ENCODE data around the gene ZBTB11.
A peak's percentile ranks its signal among the peaks of the same experiment; 100 is the strongest.
"Not testable (repeated sequence)": the region's sequence is repeated elsewhere in the genome, so short reads cannot be mapped to it uniquely, and the experiment has no call there.

Gene ZBTB11

DNA sequence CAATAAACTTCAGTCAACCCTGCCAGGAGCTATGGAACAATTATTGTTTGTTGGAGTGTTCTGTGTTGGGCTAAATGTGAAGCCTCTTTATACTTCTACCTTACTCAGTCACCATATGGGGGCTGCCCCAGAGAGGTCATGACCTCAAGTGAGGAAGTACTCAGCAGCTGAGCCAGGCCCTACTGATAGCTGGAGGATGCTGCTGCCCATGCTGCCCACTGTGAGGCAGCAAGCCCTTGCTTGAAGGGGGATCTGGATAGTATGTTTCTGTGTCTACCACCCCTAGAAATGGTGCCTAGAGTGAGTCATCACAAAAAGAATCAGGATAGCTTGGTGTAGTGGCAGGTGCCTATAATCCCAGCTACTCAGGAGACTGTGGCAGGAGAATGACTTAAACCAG is 14.0 kb upstream of the ZBTB11 start:
- DNase-seq (ENCODE audit: low read depth in 2 of 2), result no peak

DNA sequence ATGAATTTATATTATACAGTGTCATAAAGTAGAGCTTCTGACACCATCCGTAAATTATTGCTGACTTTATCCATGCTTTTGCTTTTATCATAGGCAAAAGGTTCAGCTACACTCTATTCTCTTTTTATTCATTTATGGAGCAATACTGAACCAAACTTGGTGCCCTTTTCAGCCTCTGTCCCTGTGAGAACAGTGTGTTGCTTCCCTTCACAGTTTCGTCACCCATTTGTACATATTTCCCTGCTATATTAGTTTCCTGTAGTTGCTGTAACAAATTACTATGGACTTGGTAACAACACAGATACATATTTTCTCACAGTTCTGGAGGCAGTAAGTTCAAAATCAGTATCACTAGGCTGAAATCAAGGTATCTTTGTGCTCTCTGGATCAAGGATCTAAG is 12.4 kb upstream of the ZBTB11 start:
- DNase-seq (ENCODE audit: low read depth in 2 of 2), result no peak

DNA sequence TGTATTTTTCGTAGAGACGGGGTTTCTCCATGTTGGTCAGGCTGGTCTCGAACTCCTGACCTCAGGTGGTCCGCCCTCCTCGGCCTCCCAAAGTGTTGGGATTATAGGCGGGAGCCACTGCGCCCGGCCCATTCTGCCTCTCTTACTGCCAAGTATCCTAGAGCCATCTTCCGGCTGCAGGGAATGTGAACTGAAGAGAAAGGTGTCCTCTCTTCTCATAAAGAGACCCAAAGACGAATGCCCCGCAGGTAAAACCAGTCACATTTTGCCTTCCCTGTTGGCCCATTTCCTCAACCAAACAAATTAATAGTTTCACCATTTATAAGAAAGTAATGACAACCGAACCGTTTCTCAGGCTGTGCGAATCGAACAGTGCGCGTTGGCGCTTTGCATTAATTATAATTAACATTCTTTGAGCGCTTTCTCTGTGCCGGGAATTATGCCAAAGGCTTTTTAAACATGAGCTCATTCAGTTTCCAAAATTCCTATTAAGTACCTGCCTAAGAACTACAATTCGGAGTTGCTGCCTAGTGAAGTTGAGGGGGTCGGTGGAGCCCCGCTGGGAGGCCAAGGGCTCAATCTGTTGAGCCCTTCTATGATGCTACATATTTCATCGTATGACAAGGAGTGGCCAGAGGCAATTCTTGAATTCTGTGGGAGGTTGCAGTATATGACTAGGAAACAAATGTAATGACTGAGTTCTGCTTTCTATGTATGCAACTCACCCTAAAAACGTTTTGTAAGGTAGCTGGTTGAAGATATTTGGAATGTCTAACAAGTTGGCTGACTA is 10.4 kb upstream of the ZBTB11 start:
- DNase-seq (ENCODE audit: low read depth in 2 of 2), result no peak

DNA sequence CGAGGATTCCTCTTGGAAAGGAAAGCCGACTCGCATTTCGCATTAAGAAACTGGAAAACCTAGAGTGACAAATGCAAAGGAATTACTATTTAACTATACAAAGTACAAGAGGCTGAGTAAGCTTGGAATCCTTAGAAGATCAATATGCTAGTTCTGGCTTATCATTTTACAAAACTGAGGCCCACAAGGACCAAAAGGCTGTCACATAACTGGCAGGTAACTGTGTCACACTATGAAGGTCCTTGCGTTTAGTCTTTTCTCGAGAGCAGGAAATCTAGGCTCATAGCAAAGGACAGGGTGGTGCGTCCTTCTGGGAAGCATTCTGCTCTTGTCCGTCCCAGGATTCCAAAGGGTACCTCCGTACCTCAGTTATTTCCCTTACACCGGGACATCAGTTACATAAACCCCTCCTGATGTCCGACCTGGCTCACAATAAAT is 9.0 kb upstream of the ZBTB11 start:
- DNase-seq (ENCODE audit: low read depth in 2 of 2), result no peak

DNA sequence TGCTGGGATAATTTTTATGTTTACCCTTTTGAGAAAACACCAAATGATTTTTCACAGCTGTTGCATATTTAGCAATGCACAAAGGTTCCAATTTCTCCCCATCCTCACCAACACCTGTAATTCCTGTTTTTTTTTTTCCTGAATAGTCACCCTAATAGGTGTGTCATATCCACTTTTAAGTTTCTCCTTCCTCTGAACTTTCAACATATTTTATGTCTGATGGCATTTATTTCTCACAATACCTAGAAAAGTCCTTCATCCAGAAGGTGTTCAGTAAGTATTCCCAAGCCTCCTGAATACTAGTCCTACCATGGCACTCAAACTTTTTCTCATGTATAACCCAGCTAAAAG is 8.1 kb upstream of the ZBTB11 start:
- no peak for DNase-seq (ENCODE audit: low read depth in 2 of 2)

DNA sequence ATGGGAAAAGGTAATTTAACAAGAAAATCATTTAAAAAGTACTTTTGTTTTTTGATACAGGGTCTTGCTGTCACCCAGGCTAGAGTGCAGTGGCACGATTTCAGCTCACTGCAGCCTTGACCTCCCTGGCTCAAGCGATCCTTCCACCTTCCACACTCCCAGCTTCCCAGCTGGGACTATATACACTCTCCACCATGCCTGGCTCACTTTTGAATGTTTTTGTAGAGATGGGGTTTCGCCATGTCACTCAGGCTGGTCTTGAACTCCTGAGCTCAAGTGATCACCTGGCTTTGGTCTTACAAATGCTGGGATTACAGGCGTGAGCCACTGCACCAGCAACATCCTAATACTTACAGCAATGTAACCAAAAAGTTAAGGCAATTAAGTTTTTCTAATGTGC is 3.5 kb upstream of the ZBTB11 start:
- DNase-seq (ENCODE audit: low read depth in 2 of 2), result no peak

DNA sequence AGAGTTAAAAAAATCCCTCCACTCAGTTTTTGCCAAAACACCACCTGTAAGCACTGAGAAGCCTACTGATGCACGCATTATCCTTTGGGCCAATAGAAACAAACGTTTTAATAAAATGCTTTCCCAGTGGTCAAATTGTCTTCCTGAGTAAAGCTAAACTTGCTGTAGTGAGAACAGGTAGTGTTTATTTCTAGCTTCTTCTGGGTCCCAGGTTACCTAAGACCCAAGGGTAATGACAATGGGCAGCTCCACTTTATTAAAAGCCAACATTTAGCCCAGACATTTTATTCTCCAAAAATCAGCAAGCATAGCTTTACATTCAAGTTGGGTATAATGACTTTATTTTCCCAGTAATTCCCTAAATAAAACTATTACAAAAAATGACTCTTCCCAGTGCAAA is 1.9 kb upstream of the ZBTB11 start:
- not testable (repeated sequence) for DNase-seq (ENCODE audit: low read depth in 2 of 2)

DNA sequence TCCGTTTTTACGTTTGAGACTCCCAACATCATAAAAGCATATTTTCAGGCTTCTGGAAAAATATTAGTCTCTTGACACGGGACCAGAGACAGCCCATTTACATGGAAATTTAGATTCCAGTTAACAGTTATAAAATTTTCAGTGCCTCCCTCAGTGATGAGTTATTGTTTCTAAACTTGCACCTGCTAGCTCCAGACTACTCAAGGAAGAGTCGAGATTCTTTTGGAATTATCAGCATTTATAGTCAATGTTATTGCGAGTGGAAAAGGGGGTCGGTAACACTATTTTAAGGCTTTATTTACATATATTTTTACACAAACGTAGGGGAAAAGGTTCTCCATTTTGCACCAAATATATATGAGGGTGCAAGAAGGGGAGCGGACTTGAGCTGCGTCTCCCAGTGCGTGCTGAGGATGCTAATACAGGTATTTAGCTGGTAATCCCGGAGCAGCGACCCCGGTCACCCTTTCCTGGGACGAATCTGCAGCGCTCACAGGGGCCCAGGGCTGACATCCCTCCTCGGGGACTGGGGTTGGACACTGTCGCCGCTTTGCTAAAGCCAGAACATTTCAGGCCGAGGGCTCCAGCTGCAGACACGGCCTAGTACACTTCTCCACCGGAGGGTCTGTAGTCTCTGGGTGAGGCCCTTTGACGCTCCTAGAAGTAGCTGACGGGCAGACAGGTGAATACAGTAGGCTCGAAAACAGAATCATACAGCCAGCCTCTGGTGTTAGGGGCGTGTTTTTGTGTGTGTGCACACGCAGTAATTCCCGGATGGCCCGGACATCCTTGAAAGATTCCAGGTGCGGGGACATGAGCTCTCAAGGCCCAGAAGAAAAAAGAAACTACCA is 729 bp upstream of the ZBTB11 start:
- no peak for DNase-seq (ENCODE audit: low read depth in 2 of 2)

DNA sequence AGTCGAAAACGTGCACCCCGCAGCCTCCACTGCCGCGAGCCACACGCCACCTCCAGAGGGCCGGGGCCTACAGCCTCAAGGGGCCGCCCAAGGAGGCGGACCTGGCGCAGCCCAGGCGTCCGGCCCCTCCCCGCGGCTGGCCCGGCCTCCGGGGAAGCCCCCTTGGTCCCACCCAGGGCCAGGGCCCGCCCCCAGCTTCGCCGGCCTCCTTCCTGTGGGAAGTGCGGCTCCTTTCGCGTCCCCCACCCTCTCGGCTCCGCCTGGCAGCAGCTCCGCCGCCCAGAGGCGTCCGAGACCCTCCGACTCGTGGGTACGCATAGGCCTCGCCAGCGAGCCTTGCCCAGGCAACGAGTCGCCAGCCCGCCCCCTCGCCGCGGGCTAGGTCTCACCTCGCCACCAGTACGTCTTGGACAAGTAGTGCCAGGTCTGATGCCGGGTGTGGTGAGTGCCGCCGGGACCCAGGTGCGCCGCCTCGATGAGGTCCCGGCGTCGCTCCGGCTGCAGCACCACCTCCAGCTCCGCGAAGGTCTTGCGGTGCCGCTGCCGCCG is 642 bp downstream of the ZBTB11 start:
- peak; percentile 91 to 92 for DNase-seq (ENCODE audit: low read depth in 2 of 2)

DNA sequence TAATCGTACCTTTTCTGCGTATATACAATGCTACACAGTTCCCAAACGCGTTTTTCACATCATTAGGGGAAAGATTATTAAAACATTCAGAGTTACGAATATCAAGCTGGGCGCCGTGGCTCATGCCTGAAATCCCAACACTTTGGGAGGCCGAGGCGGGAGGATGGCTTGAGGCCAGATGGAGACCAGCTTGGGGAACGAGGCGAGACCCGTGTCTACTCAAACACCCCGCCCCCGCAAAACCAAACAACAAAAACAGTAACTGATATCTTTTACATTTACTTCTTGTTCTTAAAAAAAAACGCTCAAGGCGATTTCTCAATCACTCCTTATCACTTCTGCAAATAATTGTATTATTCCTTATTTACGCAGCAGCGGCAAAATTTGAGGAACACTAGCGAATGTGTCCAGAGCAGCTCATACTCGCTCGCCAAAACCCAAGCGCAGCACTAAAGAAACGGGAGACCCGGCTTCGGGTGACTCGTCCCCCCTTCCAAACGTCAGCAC is 1.2 kb downstream of the ZBTB11 start:
- DNase-seq (ENCODE audit: low read depth in 2 of 2), result no peak

DNA sequence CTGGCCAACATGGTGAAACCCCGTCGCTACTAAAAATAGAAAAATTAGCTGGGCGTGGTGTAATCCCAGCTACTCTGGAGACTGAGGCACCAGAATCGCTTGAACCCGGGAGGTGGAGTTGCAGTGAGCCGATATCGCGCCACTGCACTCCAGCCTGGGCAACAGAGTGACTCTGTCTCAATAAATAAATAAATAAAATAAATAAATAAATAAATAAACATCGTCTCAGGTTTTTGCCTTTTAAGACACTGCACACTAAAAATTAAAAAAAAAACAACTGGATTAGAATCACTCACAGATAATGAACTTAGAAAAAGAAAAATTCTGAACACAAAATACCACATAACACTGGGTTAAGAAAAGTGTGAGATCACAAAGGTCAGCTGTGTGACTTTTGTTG is 2.4 kb downstream of the ZBTB11 start:
- no peak for DNase-seq (ENCODE audit: low read depth in 2 of 2)

DNA sequence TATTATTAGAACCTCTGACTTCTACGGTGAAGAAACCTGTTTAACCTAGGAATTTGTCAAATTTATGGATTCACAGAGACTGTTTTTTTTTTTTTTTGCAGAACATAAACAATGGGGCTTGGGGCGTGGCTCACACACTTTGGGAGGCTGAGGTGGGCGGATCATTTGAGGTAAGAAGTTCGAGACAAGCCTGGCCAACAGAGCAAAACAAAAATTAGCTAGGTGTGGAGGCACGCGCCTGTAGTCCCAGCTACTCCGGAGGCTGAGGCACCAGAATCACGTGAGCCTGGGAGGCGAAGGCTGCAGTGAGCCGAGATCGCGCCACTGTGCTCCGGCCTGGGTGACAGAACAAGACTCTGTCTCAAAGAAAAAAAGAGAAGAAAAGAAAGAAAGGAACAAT is 3.0 kb downstream of the ZBTB11 start:
- DNase-seq (ENCODE audit: low read depth in 2 of 2), result no peak

DNA sequence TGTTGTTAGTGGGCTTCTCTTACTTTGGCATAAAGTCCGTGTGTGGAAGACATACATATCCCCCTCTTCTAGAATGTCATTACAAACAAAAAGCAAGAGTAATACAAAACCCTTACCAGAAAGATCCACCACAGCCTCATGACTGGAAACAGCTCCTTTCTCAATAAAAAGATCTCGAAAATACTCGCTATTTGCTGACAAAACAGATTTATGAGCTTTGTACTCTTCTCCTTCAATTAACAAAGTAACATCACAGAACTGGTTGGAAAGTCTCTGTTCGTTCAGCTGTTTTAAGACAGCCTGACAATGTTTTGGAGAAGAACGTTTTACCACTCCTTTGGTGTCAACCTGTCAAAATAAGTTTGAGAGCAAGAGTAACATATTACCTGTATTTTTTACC is 5.9 kb downstream of the ZBTB11 start:
- DNase-seq (ENCODE audit: low read depth in 2 of 2), result no peak

DNA sequence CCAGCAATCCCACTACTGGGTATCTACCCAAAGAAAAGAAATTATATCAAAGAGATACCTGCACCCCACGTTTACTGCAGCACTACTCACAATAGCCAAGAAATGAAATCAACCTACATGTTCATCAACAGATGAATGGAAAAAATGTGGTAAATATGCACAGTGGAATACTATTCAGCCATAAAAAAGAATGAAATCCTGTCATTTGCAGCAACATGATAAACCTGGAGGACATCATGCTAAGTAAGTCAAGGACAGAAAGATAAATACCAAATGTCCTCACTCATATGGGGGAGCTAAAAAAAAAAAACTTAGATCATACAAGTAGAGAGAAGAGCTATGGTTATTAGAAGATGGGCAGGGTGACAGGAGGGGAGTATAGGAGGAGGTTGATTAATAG is 9.1 kb downstream of the ZBTB11 start:
- no peak for DNase-seq (ENCODE audit: low read depth in 2 of 2)

DNA sequence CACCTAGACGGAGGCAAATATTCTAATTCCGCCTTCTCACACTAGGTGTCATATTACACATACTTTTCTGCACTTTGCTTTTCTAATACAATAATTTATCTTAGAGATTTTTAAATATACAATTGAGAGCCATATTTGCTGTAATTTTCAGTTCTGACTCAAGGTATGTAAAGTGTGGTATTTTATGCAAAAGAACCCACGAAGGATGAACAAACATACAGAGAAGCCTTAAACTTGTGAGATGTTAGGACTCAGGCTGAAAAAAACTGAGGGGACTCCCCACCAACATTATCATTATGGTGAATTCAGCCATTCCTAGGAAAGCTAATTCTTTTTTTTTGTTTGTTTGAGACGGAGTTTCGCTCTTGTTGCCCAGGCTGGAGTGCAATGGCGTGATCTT is 9.6 kb downstream of the ZBTB11 start:
- no peak for DNase-seq (ENCODE audit: low read depth in 2 of 2)

DNA sequence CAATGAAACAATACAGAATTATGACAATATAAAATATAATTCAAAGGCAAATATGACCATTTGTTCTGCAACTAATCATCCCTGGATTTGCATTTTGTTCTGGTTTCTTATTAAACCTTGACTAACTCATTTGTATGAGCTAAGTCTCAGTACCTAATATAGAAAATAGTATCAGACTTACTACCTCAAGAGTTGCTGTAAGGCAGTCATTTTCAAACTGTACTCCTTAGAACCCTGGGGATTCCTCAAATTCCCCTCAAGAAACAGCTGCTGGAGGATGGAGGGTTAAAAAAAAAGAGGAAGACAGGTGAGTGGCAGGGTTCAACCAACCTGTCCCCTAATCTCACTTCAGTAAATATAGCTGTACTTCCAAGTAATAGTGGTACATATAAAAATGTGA is 11.1 kb downstream of the ZBTB11 start:
- no peak for DNase-seq (ENCODE audit: low read depth in 2 of 2)

DNA sequence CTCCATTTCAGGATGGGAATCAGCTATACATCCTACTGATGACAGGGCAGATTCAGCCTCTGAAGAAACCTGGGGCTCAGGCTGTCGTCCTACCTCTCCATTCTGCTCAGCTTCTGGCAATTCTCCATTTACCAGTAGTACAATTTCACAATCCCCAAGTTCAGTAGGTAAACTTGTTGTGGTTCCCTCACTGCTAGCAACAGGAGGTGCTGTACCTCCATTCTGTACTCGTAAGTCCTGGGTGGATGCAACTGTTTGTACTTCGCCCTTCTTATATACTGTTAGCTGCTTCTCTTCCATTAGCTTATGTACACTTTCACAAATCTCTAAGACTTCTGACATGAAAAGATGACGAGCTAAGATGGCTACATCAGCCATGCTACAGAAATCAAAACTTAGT is 11.6 kb downstream of the ZBTB11 start:
- DNase-seq (ENCODE audit: low read depth in 2 of 2), result no peak

DNA sequence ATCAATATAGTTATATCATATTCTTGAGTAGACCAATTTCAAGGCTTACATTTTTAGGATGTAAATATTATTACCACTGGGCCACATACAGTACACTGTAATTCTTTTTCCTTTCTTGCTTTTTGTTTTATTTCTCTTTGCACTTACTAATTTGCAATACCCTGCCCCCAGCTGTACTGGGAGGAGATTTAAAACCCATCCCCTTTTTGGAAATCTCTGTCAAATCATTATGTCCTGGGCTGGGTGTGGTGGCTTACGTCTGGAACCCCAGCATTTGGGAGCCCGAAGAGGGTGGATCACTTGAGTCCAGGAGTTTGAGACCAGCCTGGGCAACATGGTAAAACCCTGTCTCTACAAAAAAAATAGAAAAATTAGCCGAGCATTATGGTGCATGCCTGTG is 16.2 kb downstream of the ZBTB11 start:
- no peak for DNase-seq (ENCODE audit: low read depth in 2 of 2)

DNA sequence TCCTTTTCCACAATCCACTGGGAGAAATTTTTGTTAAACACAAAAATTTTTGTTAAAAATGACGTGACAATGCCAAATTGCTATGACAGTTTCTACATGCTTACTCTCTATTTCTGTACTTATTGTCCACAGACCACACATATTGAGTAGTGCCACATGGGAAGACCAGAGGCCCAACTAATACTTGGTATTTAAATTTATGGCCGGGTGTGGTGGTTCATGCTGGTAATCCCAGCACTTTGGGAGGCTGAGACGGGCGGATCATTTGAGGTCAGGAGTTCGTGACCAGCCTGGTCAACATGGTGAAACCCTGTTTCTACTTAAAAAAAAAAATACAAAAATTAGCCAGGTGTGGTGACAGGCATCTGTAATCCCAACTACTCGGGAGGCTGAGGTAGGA is 20.3 kb downstream of the ZBTB11 start:
- DNase-seq (ENCODE audit: low read depth in 2 of 2), result no peak

DNA sequence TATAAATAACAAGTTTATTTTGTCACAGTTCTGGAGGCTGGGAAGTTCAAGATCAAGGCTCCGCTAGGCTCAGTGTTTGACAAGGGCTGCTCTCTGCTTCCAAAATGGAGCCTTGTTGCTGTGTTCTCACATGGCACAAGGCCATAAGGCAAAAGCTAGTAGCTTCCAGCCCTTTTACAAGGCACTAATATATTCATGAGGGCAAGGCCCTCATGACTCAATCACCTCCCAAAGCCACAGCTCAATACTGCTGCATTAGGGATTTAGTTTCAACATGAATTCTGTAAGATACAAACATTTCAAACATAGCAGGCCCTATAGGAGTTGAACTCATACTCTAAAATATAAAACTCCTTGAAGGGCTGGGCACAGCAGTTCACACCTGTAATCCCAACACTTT is 30.2 kb downstream of the ZBTB11 start:
- DNase-seq (ENCODE audit: low read depth in 2 of 2), result no peak

DNA sequence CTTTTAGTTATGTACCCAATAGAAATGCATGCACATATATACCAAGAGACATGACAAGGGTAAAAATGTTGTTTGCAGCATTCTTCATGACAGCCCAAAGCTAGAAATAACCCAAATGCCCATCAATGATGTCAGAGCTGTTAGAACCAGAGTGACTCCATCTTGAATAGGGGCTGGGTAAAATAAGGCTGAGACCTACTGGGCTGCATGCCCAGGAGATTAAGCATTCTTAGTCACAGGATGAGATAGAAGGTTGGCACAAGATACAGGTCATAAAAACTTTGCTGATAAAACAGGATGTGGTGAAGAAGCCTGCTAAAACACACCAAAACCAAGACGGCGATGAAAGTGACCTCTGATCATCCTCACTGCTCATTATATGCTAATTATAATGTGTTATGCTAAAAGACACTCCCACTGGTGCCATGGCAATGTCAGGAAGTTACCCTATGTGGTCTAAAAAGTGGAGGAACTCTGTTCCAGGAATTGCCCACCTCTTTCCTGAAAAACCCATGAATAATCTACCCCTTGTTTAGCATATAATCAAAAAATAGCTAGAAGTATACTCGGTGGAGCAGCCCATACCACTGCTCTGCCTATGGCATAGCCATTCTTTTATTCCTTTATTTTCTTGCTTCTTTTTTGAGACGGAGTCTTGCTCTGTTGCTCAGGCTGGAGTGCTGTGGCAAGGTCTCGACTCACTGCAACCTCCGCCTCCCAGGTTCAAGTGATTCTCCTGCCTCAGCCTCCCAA is 32.9 kb downstream of the ZBTB11 start:
- DNase-seq (ENCODE audit: low read depth in 2 of 2), result peak; percentile 19 to 26
